K562 (cell line): ENCODE results near the gene KRTAP2-1. TPM values are rescaled to one million over a fixed set of nuclear protein-coding genes. Genes with fewer than 3 reads are reported as not detected.

Experiments used
- BDP1 ChIP-seq: IDR thresholded peaks from 3 replicates; pipeline ENCODE4 v1.6.1; 2011; ENCODE audit not compliant: insufficient read length, insufficient read depth
- DPF2 ChIP-seq: fragments of 450-650 bp; IDR thresholded peaks from 2 replicates; pipeline ENCODE4 v1.6.1; 2016
- ERF ChIP-seq: fragments of 450-650 bp; formaldehyde crosslinking; IDR thresholded peaks from 2 replicates; pipeline ENCODE4 v1.4.0; 2020; ENCODE audit warnings: mild to moderate bottlenecking, mixed read lengths
- FOXK1 ChIP-seq: sonication (generic); formaldehyde crosslinking; IDR thresholded peaks from 2 replicates; pipeline ENCODE4 v1.8.0; 2022; ENCODE audit warnings: missing genetic modification reagents, mild to moderate bottlenecking, borderline replicate concordance
- GATAD2A ChIP-seq: fragments of 450-650 bp; IDR thresholded peaks from 2 replicates; pipeline ENCODE4 v1.6.1; 2017
- GTF2F1 ChIP-seq: IDR thresholded peaks from 2 replicates; pipeline ENCODE4 v1.6.1; 2011; ENCODE audit warnings: low read depth, low read length, improper control_type of control experiment
- HNRNPH1 ChIP-seq: fragments of 200-400 bp; formaldehyde crosslinking; optimal IDR thresholded peaks from 2 replicates; pipeline ENCODE3; 2017; ENCODE audit warnings: low read depth, mild to moderate bottlenecking, low read length, moderate library complexity
- MXI1 ChIP-seq: IDR thresholded peaks from 2 replicates; pipeline ENCODE4 v1.6.1; 2011; ENCODE audit warnings: low read depth, mild to moderate bottlenecking, improper control_type of control experiment, low read length
- NONO ChIP-seq, 2 experiments: fragments of 200-400 bp in 1 of 2; fragments of 450-650 bp in 1 of 2; formaldehyde crosslinking in 1 of 2; IDR thresholded peaks; 2 replicates each; pipeline ENCODE4 v1.6.1; 2017; ENCODE audit warnings: low read depth in 2 of 2, mild to moderate bottlenecking in 2 of 2, moderate library complexity in 2 of 2, low read length in 1 of 2
- PHF8 ChIP-seq: fragments of 200-600 bp; sonication (generic); IDR thresholded peaks from 2 replicates; pipeline ENCODE4 v1.6.1; 2012; ENCODE audit warnings: mixed run types, mild to moderate bottlenecking, inconsistent platforms, low read length, moderate library complexity, borderline replicate concordance
- RBM25 ChIP-seq: fragments of 200-400 bp; formaldehyde crosslinking; IDR thresholded peaks from 2 replicates; pipeline ENCODE4 v1.6.1; 2018; ENCODE audit warnings: low read length, low read depth, moderate library complexity; ENCODE audit not compliant: severe bottlenecking
- SMAD1 ChIP-seq: fragments of 150-350 bp; IDR thresholded peaks from 2 replicates; pipeline ENCODE4 v1.6.1; 2014; ENCODE audit warnings: low read length, low read depth; ENCODE audit not compliant: partially characterized antibody
- SNRNP70 ChIP-seq: fragments of 200-400 bp; formaldehyde crosslinking; optimal IDR thresholded peaks from 2 replicates; pipeline ENCODE3; 2017; ENCODE audit warnings: low read depth, low read length
- STAT5B ChIP-seq: fragments of 250-450 bp; sonication (Bioruptor Pico); IDR thresholded peaks from 2 replicates; pipeline ENCODE4 v1.8.0; 2021; ENCODE audit warnings: mild to moderate bottlenecking, inconsistent platforms
- ZNF124 ChIP-seq: sonication (generic); formaldehyde crosslinking; IDR thresholded peaks from 2 replicates; pipeline ENCODE4 v1.8.1; 2022; ENCODE audit warnings: missing genetic modification reagents
- ZNF431 ChIP-seq: sonication (generic); formaldehyde crosslinking; IDR thresholded peaks from 2 replicates; pipeline ENCODE4 v1.8.0; 2022; ENCODE audit warnings: mild to moderate bottlenecking, missing genetic modification reagents
- ZNF444 ChIP-seq: fragments of 250-450 bp; sonication (Bioruptor Pico); IDR thresholded peaks from 2 replicates; pipeline ENCODE4 v1.4.0; 2020; ENCODE audit warnings: mild to moderate bottlenecking, moderate library complexity
- ZNF75A ChIP-seq: fragments of 450-650 bp; formaldehyde crosslinking; IDR thresholded peaks from 2 replicates; pipeline ENCODE4 v1.4.0; 2020; ENCODE audit warnings: mild to moderate bottlenecking
- polyA plus RNA-seq, 8 experiments: library from polyadenylated mRNA; depleted of rRNA in 4 of 8; stranded (reverse) in 5 of 8; unstranded in 3 of 8; fragments of >200 nt; fragmentation: Nextera tagmentation in 2 of 8; fragmentation: Illumina TruSeq in 1 of 8; extraction: Ambion mirVana in 2 of 8; extraction: Trizol in 1 of 8; gene quantifications; 2 replicates each; pipeline versions ENCODE4 v1.2.1 to v1.2.3, GENCODE V29; 2011 to 2014; ENCODE audit warnings: inconsistent platforms in 1 of 8, missing spikeins in 1 of 8
- total RNA-seq, 7 experiments: library from RNA; depleted of rRNA in 6 of 7; stranded (reverse); fragments of >200 nt in 6 of 7; fragmentation: Illumina TruSeq in 2 of 7; extraction: Trizol in 2 of 7; gene quantifications; 2 replicates each; pipeline versions ENCODE4 v1.2.1 to v1.2.3, GENCODE V29; 2011 to 2021; ENCODE audit warnings: low replicate concordance in 1 of 7
- TF ChIP-seq, protein P1 (sequence below), 2 experiments: fragments of 450-650 bp; formaldehyde crosslinking in 1 of 2; IDR thresholded peaks; 2 replicates each; pipeline versions ENCODE4 v1.4.0 to v1.6.1; 2014 to 2020; ENCODE audit warnings: mild to moderate bottlenecking in 2 of 2, borderline replicate concordance in 1 of 2, low read depth in 1 of 2
- TF ChIP-seq, protein P2 (sequence below), 2 experiments: fragments of 250-450 bp in 1 of 2; fragments of 450-650 bp in 1 of 2; sonication (Bioruptor Pico) in 1 of 2; IDR thresholded peaks; 2 replicates each; pipeline versions ENCODE4 v1.6.1 to v1.8.0; 2016 to 2021; ENCODE audit warnings: mild to moderate bottlenecking in 2 of 2, moderate library complexity in 2 of 2, missing compliant biosample characterization in 1 of 2, missing genetic modification characterization in 1 of 2

The KRTAP2-1 gene
- total and polyA plus RNA-seq, 9 of the 15 experiments (the other 6 are each of a cell fraction or from before 2014, with no cell fraction given): not detected

DNA sequence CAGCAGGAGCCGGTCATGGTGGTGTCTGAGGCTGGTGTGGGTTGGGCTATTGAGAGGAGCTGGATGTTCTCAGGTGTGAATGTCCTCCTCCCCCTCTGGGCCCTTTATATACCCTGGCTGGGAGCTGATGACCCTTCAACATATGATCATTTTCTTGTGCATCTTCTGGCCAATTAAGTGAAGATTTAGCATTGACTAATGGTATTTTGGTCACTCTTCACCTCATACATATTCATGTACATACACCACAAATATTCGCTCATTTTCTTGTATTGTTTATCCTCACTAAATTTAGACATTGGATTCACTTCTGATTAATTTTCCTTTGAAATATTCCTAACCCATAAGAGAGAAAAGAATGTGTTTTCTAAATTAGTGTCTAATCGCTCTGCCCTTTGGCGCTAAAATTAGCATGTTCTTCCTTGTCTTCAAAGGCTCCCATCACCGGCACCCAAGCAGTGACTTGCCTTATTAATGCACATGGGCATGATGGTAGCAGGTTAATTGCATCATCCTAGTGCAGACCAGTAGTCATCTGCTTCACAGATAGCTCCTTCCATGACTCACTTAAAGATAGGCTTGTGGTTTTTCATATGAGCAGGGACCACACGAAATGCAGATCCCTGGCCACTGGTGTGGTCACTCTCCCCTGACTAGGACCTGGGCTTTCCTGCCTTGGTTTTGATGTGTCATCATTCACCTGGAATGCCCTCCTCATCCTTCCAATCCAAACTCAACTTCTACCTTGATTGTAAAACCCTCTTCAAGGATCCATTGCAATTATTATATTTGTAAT lies 18.9 kb upstream of the KRTAP2-1 start, which contains the start of gene KRTAP2-4 (continued):
- TF ChIP-seq, protein P1, sequence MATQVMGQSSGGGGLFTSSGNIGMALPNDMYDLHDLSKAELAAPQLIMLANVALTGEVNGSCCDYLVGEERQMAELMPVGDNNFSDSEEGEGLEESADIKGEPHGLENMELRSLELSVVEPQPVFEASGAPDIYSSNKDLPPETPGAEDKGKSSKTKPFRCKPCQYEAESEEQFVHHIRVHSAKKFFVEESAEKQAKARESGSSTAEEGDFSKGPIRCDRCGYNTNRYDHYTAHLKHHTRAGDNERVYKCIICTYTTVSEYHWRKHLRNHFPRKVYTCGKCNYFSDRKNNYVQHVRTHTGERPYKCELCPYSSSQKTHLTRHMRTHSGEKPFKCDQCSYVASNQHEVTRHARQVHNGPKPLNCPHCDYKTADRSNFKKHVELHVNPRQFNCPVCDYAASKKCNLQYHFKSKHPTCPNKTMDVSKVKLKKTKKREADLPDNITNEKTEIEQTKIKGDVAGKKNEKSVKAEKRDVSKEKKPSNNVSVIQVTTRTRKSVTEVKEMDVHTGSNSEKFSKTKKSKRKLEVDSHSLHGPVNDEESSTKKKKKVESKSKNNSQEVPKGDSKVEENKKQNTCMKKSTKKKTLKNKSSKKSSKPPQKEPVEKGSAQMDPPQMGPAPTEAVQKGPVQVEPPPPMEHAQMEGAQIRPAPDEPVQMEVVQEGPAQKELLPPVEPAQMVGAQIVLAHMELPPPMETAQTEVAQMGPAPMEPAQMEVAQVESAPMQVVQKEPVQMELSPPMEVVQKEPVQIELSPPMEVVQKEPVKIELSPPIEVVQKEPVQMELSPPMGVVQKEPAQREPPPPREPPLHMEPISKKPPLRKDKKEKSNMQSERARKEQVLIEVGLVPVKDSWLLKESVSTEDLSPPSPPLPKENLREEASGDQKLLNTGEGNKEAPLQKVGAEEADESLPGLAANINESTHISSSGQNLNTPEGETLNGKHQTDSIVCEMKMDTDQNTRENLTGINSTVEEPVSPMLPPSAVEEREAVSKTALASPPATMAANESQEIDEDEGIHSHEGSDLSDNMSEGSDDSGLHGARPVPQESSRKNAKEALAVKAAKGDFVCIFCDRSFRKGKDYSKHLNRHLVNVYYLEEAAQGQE (IDR thresholded peaks at IDR 0.05; ENCODE audit: borderline replicate concordance): no peak
- TF ChIP-seq, protein P1 (CRISPR knock-in tag; IDR thresholded peaks at IDR 0.05; ENCODE audit: low read depth): no peak
- TF ChIP-seq RBM25 (no peak), ZNF75A (CRISPR knock-in tag) (no peak), SMAD1 (no peak), FOXK1 (CRISPR knock-in tag) (no peak), ERF (CRISPR knock-in tag) (no peak), ZNF431 (CRISPR knock-in tag) (no peak), BDP1 (no peak), ZNF124 (CRISPR knock-in tag) (no peak), MXI1 (no peak), NONO (IDR thresholded peaks at IDR 0.05; ENCODE audit: low read depth in 2 of 2, low read length in 1 of 2) (no peak), SNRNP70 (no peak), ZNF444 (CRISPR knock-in tag) (no peak), GTF2F1 (no peak), STAT5B (CRISPR knock-in tag) (no peak), PHF8 (no peak), DPF2 (peak; percentile 73), HNRNPH1 (no peak), GATAD2A (no peak)
- TF ChIP-seq, protein P2, sequence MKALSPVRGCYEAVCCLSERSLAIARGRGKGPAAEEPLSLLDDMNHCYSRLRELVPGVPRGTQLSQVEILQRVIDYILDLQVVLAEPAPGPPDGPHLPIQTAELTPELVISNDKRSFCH (CRISPR knock-in tag; IDR thresholded peaks at IDR 0.05): no peak
- TF ChIP-seq, protein P2 (tag; IDR thresholded peaks at IDR 0.05): no peak
